Esophagus (tissue), 2 donors: ENCODE results near the gene DENND4C. TPM values are rescaled to one million over a fixed set of nuclear protein-coding genes. Genes with fewer than 3 reads are reported as not detected.

Experiments used
- H3K27ac ChIP-seq, 2 donors: one replicate each; pipeline ENCODE4 v1.5.1; 2013; ENCODE audit warnings: low read depth in 2 of 2, mild to moderate bottlenecking in 2 of 2, inconsistent platforms in 1 of 2, low read length in 1 of 2, moderate library complexity in 1 of 2
- H3K27me3 ChIP-seq, 2 donors: one replicate each; pipeline ENCODE4 v1.6.1; 2013; ENCODE audit warnings: low read length in 2 of 2, control low read depth in 1 of 2, mild to moderate bottlenecking in 1 of 2; ENCODE audit not compliant: insufficient read depth in 2 of 2, control insufficient read depth in 1 of 2
- H3K36me3 ChIP-seq, 2 donors: one replicate each; pipeline ENCODE4 v1.6.1; 2013; ENCODE audit warnings: low read length in 1 of 2; ENCODE audit not compliant: control insufficient read depth in 2 of 2, insufficient read depth in 2 of 2
- H3K4me1 ChIP-seq, 2 donors: one replicate each; pipeline ENCODE4 v1.6.1; 2013; ENCODE audit warnings: low read length in 1 of 2; ENCODE audit not compliant: control insufficient read depth in 2 of 2, insufficient read depth in 2 of 2
- H3K4me3 ChIP-seq, 2 donors: one replicate each; pipeline ENCODE4 v1.5.1; 2013; ENCODE audit warnings: low read length in 2 of 2, mild to moderate bottlenecking in 2 of 2, low read depth in 1 of 2, moderate library complexity in 1 of 2
- H3K9me3 ChIP-seq, 2 donors: one replicate each; pipeline ENCODE4 v1.6.1; 2013; ENCODE audit warnings: mild to moderate bottlenecking in 2 of 2, low read depth in 1 of 2, low read length in 1 of 2, moderate library complexity in 1 of 2; ENCODE audit not compliant: control insufficient read depth in 2 of 2, insufficient read depth in 1 of 2
- whole genome bisulfite sequencing, 2 donors: extraction: QIAGEN DNeasy Blood & Tissue Kit; methylation state at CpG; one replicate each; pipeline ENCODE4 v1.1.7; 2013; 5-methylcytosine and 5-hydroxymethylcytosine counted together
- polyA plus RNA-seq, 2 donors: library from polyadenylated mRNA; stranded (reverse); fragments of 200-250 nt; gene quantifications; one replicate each; pipeline ENCODE4 v1.2.3, GENCODE V29; 2013
- donor health status: healthy with polysubstance abuse.
- donor health status: Bipolar disorder and iron deficiency.

Gene DENND4C
- polyA plus RNA-seq, 2 donors: 6.8 to 9.1 TPM

- Histone ChIP-seq H3K27ac (no peak overlapping the region), H3K36me3 (no peaks in the 10 kb centered on the region), H3K4me3 (no peak overlapping the region), H3K4me1 (no peaks in the 10 kb centered on the region), H3K9me3 (no peaks in the 10 kb centered on the region), H3K27me3 (no peaks in the 10 kb centered on the region)
- 70 to 90% methylated on average over 2 of the region's 2 CpGs for WGBS, 2 donors
These were observed 14.0 kb upstream of the DENND4C start for GRCh38 chr9:19216466-19216865.

GRCh38 chr9:19221326-19221725, 9.2 kb upstream of the DENND4C start:
- Histone ChIP-seq H3K36me3 (no peaks in the 10 kb centered on the region), H3K4me1 (no peaks in the 10 kb centered on the region), H3K4me3 (no peak overlapping the region), H3K27me3 (no peaks in the 10 kb centered on the region), H3K27ac (no peak overlapping the region), H3K9me3 (no peaks in the 10 kb centered on the region)
- WGBS, 2 donors: 83 to 86% methylated on average over 10 of the region's 10 CpGs

- Histone ChIP-seq H3K4me1 (no peaks in the 10 kb centered on the region), H3K27me3 (no peaks in the 10 kb centered on the region), H3K27ac (no peak overlapping the region), H3K4me3 (no peak overlapping the region), H3K36me3 (no peaks in the 10 kb centered on the region), H3K9me3 (no peaks in the 10 kb centered on the region)
- WGBS, 2 donors: 58 to 79% methylated on average over 4 of the region's 4 CpGs
These were observed 6.8 kb upstream of the DENND4C start for GRCh38 chr9:19223724-19224123.

GRCh38 chr9:19224563-19224962, 5.9 kb upstream of the DENND4C start:
- Histone ChIP-seq H3K36me3 (no peaks in the 10 kb centered on the region), H3K4me3 (no peak overlapping the region), H3K27ac (no peak overlapping the region), H3K27me3 (no peaks in the 10 kb centered on the region), H3K9me3 (no peaks in the 10 kb centered on the region), H3K4me1 (no peaks in the 10 kb centered on the region)
- WGBS, 2 donors: 92% methylated on average over 7 of the region's 7 CpGs

GRCh38 chr9:19229595-19230354, 718 bp upstream of the DENND4C start:
- Histone ChIP-seq H3K36me3 (no peaks in the 10 kb centered on the region), H3K9me3 (no peaks in the 10 kb centered on the region), H3K27ac (peak overlapping the region; percentile 85 to 95), H3K4me3 (peak overlapping the region; percentile 79 to 87), H3K4me1 (peaks cover 0 to 3% of the 10 kb centered on the region in 2 donors), H3K27me3 (no peaks in the 10 kb centered on the region)
- WGBS, 2 donors: 4% methylated on average over 35 to 41 of the region's 41 CpGs

GRCh38 chr9:19231126-19231903, 822 bp downstream of the DENND4C start:
- peak overlapping the region; percentile 79 to 87 for H3K4me3 ChIP-seq
- peaks cover 0 to 3% of the 10 kb centered on the region in 2 donors for H3K4me1 ChIP-seq
- no peaks in the 10 kb centered on the region for H3K9me3 ChIP-seq
- no peaks in the 10 kb centered on the region for H3K27me3 ChIP-seq
- no peaks in the 10 kb centered on the region for H3K36me3 ChIP-seq
- peak overlapping the region; percentile 95 for H3K27ac ChIP-seq
- WGBS, 2 donors: 1% methylated on average over 35 of the region's 35 CpGs

GRCh38 chr9:19231904-19232822, 1.7 kb downstream of the DENND4C start:
- H3K27me3 ChIP-seq: no peaks in the 10 kb centered on the region
- peaks cover 0 to 3% of the 10 kb centered on the region in 2 donors for H3K4me1 ChIP-seq
- H3K27ac ChIP-seq: peak overlapping the region in 1 of 2 donors; percentile 63
- no peaks in the 10 kb centered on the region for H3K9me3 ChIP-seq
- no peaks in the 10 kb centered on the region for H3K36me3 ChIP-seq
- H3K4me3 ChIP-seq: peak overlapping the region; percentile 79 to 87
- 5% methylated on average over 14 of the region's 14 CpGs for WGBS, 2 donors

GRCh38 chr9:19232823-19233194, 2.3 kb downstream of the DENND4C start:
- H3K4me3 ChIP-seq: peak overlapping the region in 1 of 2 donors; percentile 79
- 4 to 5% methylated on average over 1 of the region's 1 CpG for WGBS, 2 donors
- no peaks in the 10 kb centered on the region for H3K36me3 ChIP-seq
- H3K27ac ChIP-seq: no peak overlapping the region
- no peaks in the 10 kb centered on the region for H3K9me3 ChIP-seq
- H3K27me3 ChIP-seq: no peaks in the 10 kb centered on the region
- H3K4me1 ChIP-seq: peaks cover 0 to 3% of the 10 kb centered on the region in 2 donors

- WGBS, 2 donors: 59 to 73% methylated on average over 5 of the region's 5 CpGs
- Histone ChIP-seq H3K4me3 (peak overlapping the region in 1 of 2 donors; percentile 79), H3K4me1 (peaks cover 0 to 3% of the 10 kb centered on the region in 2 donors)
These were observed 2.9 kb downstream of the DENND4C start for GRCh38 chr9:19233344-19233743.

More at GRCh38 chr9:19233344-19233743, 2.9 kb downstream of the DENND4C start:
- Histone ChIP-seq H3K36me3 (no peaks in the 10 kb centered on the region), H3K27me3 (no peaks in the 10 kb centered on the region), H3K27ac (peak overlapping the region in 1 of 2 donors; percentile 39), H3K9me3 (no peaks in the 10 kb centered on the region)
